Astrocyte of the spinal cord (primary cell): Measurements from ENCODE around the gene SAPCD2.
A peak's percentile ranks its signal among the peaks of the same experiment; 100 is the strongest.

ENCODE experiments used
- DNase-seq: peaks from one replicate; pipeline ENCODE4 v3.0.0; 2011; ENCODE audit warnings: low read depth, low spot score
- H3K4me3 ChIP-seq: 2 replicates; pipeline ENCODE4 v1.5.1; 2011; ENCODE audit warnings: low read depth, mild to moderate bottlenecking, low read length, moderate library complexity
- in situ Hi-C: cut with HindIII; loops from 2 replicates; pipeline ENCODE4 v1.10.0; 2017; ENCODE audit warnings: low sequenced_read_pairs
- TF ChIP-seq, protein P1 (sequence below): IDR thresholded peaks from 2 replicates; pipeline ENCODE4 v1.5.1; 2012; ENCODE audit warnings: low read depth, mild to moderate bottlenecking, low read length, inconsistent platforms

SAPCD2 gene

DNA sequence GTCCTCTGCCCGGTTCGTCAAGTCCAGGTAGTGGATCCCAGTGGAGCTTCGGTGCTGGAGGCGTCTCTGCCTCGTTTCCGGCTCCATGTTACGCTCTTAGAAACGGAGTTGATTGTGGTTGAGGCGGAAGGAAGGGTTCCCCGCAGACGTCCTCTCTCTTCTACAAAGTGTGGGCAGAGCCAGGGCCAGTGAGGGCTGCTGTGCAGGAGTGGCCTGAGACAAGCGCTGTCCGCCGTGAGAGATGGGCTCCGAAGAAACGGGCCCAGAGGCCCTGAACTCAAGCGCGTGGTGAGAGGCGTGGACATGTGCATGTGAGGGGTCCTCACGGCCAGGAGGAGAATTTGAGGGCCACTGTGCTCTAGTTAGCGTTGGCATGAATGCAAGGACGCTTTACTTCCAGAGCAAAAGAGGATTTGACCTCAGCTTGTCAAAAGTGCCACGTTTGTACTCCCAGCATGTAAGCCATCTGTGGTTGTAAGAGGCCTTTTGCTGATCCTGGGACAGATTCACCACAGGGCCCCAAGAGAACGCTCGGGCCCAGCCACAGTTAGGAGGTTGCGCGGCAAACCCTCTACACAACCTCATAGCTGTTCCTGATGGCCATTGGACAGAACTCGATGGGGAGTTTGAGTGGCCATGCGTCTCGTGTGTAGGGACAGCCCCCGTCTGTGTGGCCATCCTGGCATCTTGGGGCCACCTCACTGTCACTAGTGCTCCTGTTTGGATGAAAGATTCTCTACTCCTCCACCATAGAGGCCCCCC, 26.6 kb upstream of the SAPCD2 start:
- TF ChIP-seq, protein P1, sequence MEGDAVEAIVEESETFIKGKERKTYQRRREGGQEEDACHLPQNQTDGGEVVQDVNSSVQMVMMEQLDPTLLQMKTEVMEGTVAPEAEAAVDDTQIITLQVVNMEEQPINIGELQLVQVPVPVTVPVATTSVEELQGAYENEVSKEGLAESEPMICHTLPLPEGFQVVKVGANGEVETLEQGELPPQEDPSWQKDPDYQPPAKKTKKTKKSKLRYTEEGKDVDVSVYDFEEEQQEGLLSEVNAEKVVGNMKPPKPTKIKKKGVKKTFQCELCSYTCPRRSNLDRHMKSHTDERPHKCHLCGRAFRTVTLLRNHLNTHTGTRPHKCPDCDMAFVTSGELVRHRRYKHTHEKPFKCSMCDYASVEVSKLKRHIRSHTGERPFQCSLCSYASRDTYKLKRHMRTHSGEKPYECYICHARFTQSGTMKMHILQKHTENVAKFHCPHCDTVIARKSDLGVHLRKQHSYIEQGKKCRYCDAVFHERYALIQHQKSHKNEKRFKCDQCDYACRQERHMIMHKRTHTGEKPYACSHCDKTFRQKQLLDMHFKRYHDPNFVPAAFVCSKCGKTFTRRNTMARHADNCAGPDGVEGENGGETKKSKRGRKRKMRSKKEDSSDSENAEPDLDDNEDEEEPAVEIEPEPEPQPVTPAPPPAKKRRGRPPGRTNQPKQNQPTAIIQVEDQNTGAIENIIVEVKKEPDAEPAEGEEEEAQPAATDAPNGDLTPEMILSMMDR: no peak
- in situ Hi-C loops: no loop called here
- no peak overlapping the region for H3K4me3 ChIP-seq
- no peak for DNase-seq

DNA sequence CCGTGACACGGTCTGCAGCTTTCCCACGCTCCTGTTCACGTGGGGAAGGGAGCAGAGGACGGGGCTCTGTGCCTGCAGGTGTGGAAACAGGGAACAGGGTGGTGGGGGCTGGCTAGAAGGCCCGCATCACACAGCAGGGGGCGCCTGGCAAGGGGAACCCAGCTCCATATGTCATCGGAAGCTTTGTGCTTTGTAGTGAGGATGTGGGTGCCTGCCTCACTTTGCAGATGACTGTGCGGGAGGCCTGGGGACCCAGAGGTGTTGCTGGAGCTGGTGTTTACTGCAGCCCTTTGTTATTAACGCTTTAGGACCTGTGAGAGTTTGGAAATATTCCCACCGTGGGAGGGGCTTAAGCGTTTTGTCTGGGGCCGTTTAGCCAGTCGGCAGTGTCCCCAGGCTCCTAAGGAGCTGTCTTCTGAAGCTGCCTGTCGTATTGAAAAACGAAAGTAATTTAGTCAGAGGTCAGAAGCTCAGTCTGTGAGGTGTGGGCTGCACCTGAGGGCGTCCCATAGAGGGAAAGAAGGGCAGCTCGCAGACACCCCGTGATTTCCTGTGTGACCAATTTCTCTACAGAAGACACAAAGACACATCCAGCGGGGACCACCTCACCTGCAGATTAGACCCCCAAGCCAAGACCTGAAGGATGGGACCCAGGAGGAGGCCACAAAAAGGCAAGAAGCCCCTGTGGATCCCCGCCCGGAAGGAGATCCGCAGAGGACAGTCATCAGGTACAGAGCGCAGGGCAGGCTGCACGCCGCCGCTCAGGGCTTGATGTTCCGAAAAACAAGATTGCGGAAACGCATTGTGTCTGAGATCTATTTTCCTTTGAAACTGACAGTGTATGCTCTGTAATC, 25.5 kb upstream of the SAPCD2 start:
- H3K4me3 ChIP-seq: no peak overlapping the region
- DNase-seq: no peak
- TF ChIP-seq, protein P1: peak; percentile 9
- in situ Hi-C loops: no loop called here

DNA sequence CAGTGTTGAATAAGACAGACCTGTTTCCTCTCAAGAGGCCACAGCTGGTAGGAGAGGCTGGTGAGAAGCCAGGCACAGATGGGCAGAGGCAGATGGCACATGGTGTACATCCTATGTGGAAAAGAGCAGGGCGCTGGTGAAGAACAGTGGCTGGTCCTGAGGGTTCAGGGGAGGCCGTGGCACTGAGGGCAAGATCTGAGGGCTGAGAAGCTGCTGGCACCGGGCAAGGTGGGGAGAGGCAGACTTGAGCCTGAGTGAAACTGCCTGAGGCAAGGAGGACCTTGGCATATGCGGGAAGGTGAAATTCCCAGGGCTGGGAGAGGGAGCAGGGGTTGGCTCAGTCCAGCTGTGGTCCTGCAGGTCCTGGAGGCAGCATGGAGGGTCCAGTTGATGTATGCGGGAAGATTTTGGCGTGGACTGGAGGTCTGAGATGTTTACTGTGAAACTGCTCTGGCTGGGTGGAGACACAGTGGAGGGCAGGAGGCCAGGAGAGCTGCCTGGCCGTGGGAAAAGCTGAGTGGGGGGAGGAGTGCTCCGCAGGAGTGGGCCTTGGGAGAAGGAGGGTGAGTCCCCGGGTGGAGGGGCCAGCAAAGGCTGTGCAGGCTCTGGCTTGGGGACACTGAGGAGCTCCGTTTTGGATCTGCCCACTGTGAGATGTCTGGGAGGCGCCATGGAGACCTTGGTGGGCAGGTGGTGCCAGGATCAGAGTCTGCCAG, 19.0 kb upstream of the SAPCD2 start:
- no peak overlapping the region for H3K4me3 ChIP-seq
- no peak for DNase-seq
- in situ Hi-C loops: no loop called here
- TF ChIP-seq, protein P1: no peak

DNA sequence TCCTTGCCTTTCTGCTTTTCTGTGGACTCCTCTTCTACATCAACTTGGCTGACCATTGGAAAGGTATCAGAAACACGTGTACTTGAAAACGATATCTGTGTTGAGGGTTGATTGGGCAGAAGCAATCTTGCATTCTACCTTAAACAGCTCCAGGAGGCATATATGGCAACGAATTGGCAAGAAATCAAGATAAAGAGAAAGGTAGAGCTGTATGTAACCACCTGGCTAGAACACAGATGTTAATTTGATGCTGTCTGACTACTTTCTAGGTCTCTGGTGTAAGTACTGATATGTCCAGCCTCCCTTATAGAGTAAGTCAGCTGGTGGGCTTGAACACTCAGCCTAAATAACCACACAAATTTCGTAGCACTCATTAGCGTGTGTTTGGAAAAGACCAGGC, 17.8 kb upstream of the SAPCD2 start:
- no peak overlapping the region for H3K4me3 ChIP-seq
- in situ Hi-C loops: no loop called here
- DNase-seq: no peak
- TF ChIP-seq, protein P1: no peak

DNA sequence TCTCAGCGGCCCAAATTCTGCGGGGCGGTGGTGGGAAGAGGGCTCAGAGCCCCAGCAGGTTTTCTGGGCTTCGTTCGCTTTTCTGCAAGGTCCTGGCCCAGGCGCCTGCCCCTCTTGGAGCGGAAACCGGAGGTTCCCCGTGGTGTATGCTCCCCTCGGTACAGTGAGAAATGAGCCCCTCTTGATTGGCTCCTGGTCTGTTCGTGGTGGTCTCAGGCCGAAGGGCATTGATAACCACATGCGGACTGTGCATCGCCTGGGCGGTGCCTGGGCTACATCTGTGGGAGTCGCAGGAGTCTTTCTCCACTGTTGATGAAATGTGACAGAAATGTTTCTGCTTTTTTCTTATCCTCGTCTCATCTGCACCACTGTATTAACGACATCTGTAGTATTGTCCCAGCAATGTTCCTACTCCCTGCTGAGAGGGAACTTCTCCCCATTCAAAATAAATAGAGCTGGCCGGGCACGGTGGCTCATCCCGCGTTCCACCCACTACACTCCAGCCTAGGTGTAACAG, 17.1 kb upstream of the SAPCD2 start:
- TF ChIP-seq, protein P1: no peak
- no peak for DNase-seq
- in situ Hi-C loops: no loop called here
- peak overlapping the region; percentile 82 for H3K4me3 ChIP-seq
